HK-2 (cell line): ENCODE measurements around the gene HIKESHI.
"Not testable (repeated sequence)": the region's sequence is repeated elsewhere in the genome, so short reads cannot be mapped to it uniquely, and the experiment has no call there.

Source experiments
- DNase-seq: peaks from one replicate; pipeline ENCODE4 v3.0.0-alpha.2; 2018; ENCODE audit not compliant: unreplicated experiment

HIKESHI gene

GRCh38 chr11:86292912-86293616 lies 9.0 kb upstream of the HIKESHI start:
- DNase-seq, result no peak

- DNase-seq, result no peak
These were observed 8.0 kb upstream of the HIKESHI start for GRCh38 chr11:86294026-86294425.

DNA sequence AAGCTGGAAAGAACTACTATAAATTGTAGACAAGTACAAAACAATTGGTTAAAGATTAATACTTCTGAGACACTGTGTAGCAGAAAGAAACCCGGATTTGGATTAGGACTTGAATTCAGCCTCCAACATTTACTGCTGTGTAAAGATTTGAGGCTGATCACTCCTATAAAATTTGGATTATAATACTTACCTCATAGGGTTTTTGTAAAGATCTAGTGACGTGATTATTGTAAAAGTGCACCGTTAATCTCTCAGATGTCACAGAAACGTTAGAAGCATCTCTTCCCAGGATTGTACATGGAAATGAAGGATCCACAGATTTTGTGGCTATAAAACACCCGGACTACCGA lies 323 bp upstream of the HIKESHI start:
- no peak for DNase-seq

- no peak for DNase-seq
These were observed 1.2 kb downstream of the HIKESHI start for GRCh38 chr11:86303257-86303656.

GRCh38 chr11:86308710-86309109 lies 6.7 kb downstream of the HIKESHI start:
- not testable (repeated sequence) for DNase-seq

DNA sequence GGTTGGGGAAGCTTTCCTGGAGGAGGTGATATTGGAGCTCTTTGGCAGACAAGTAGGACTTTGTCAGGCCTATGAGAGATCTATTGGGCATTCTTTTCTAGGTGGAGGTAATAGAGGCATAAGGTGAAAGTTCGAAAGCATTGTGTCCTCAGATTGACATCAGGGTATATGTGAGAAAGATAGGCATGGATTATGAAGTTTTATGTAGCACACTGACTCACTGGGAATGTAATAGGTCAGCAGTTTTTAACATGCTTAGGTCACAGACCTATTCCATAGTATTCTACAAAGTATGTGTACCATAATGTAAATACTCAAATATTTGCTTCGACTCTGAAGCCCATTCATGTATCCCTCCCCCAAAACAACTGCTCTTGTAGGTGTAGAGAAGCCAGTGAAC lies 11.8 kb downstream of the HIKESHI start:
- no peak for DNase-seq

GRCh38 chr11:86314636-86315035 lies 12.6 kb downstream of the HIKESHI start:
- no peak for DNase-seq

GRCh38 chr11:86335131-86335767 lies 33.2 kb downstream of the HIKESHI start:
- no peak for DNase-seq

DNA sequence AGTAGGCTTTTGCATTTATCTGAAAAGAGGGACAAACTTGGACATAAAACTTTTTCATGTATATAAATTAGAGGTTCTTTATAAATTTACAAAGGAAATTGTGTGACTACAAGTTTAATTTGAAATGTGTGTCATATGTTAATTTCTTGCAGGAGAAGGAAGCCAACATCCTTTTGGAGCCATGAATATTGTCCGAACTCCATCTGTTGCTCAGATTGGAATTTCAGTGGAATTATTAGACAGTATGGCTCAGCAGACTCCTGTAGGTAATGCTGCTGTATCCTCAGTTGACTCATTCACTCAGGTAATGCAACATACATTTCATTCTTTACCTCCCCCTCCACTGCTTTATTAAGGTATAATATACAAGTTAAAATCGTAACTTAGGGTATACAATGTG lies 35.2 kb downstream of the HIKESHI start:
- no peak for DNase-seq

- DNase-seq, result no peak
These were observed 39.3 kb downstream of the HIKESHI start for GRCh38 chr11:86341382-86341781.

GRCh38 chr11:86346513-86346912 lies 44.5 kb downstream of the HIKESHI start:
- DNase-seq, result no peak

DNA sequence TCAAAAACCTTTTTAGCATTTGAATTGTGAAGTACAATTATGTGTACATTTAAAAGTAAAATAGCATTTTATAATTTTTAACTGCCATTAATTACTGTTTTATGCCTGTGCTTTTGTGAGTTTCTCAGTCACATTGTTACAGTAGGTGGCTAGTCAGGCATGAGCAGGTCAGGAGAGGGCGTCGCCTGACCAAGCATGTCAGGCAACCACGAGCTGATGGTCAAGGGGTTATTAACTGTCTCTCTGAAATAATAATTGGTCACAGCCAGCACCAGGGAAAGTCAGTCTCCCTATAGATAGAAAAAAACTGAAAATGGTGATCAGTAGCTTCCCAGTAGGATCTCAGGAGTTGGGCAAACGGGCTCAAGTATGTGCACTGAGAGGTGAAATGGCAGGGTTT lies 53.2 kb downstream of the HIKESHI start:
- DNase-seq, result no peak

DNA sequence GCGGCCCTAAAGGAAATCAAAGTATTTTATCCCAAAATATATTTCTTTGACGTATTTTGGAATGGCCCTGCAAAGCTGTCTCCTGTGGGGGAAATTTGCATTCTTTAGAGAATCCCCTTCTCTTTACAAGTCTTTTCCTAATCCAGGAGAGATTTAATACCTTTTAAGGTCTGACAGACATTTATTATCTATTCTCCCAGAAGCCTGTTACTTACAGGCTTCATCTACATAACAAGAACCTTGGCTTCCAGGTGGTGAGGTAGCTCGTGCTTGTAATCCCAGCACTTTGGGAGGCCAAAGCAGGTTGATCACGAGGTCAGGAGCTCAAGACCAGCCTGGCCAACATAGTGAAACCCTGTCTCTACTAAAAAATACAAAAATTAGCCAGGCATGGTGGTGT lies 55.4 kb downstream of the HIKESHI start:
- DNase-seq, result not testable (repeated sequence)

- DNase-seq, result no peak
These were observed 56.7 kb downstream of the HIKESHI start for GRCh38 chr11:86358720-86359119.

GRCh38 chr11:86360775-86361395 lies 58.8 kb downstream of the HIKESHI start:
- no peak for DNase-seq

GRCh38 chr11:86363424-86363823 lies 61.4 kb downstream of the HIKESHI start:
- DNase-seq, result no peak

DNA sequence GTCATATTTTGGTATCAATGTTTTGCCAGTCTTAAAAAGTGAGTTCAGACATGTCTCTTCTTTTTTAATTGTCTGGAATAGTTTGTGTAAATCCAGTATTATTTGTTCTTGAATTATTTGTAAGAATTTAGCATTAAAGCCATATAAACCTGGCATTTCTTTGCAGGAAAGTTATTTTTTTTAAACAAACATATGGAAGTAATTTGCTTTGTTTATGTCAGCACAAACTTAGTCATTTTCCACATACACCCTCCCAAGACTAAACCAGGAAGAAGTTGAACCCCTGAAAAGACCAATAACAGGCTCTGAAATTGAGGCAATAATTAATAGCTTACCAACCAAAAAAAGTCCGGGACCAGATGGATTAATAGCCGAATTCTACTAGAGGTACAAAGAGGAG lies 63.5 kb downstream of the HIKESHI start:
- DNase-seq, result no peak

DNA sequence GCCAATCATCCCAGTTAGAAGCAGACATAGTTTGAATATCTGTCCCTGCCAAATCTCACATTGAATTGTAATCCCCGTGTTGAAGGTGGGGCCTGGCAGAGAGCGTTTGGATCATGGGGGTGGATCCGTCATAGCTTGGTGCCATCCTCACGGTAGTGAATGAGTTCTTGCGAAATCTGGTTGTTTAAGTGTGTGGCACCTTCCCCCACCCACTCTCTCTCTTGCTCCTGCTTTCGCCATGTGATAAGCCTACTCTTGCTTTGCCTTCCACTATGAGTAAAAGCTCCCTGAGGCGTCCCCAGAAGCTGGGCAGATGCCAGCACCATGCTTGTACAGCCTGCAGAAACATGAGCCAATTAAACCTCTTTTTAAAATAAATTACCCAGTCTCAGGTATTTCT lies 67.6 kb downstream of the HIKESHI start:
- no peak for DNase-seq

DNA sequence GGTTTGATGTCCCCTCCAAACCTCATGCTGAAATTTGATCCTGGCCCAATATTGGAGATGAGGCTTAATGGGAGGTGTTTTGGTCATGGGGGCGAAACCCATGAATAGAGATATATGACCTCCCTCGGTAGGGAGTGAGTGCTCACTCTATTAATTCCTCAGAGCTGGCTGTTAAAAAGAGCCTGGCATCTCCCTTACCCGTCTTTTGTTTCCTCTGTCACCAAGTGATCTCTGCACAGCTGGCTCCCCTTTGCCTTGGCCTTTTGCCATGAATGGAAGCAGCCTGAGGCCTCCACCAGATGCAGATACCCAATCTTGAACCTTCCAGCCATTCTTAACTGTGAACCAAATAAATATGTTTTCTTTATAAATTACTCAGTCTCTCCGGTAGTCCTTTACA lies 68.1 kb downstream of the HIKESHI start:
- no peak for DNase-seq

GRCh38 chr11:86370922-86371594 lies 69.0 kb downstream of the HIKESHI start:
- peak; percentile 46 for DNase-seq

DNA sequence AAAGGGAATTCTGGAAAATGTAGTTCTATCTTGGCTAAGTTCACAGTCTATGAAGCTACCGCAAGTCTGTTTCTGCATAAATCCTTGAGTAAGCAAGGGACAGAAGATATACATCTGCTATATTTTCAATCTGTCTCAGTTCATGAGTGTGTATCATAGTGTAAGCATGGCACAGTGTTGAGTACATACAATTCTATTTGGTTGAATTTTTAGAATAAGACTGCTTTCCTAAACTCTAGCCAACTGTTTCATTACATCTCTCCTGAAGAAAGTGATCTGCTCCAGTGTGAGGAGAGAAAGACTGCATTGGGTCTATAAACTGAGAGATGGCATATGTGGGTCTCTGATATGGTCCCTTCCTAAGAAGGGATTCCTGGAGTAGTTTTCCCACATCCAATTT lies 70.0 kb downstream of the HIKESHI start:
- DNase-seq, result no peak

DNA sequence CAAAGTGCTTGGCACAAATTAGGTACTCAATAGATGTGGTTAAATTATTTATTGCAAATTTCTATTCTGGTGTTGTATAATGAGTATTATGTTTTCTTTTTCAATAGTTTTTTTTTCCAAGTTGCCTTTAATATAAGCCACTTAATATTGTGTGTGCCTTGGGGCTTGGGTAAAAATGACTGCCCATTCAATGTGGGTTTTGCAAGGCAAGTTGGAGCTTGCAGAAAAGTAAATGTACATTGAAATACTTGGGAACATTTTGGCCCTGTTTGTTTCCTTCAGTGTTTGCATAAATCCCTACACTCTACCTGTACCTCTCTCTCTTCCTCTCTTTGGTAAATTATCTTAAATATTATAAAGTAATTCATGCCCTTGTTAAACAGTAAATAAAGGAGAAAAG lies 70.5 kb downstream of the HIKESHI start:
- no peak for DNase-seq

DNA sequence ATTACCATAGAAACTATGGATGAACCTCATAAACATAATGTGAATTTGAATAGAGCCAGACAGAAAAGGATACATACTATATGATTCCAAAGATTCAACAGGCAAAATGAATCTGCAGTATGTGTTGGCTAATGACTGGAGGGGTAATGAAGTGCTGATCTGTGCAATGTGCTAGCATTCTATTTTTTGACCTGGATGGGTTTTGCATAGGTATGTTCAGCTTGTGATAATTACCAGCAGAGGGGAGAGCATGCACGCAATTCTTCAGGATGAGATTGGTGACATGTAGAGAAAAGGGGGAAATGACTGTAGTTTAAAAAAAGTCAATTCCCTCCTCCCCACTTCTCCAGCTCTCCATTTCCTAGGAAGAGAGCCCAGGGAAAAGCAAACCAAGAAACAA lies 72.0 kb downstream of the HIKESHI start:
- DNase-seq, result no peak
